Peyer's patch (tissue), 4 donors: ENCODE data around the gene IRF8.

ENCODE experiments used
- CTCF ChIP-seq, 6 experiments: fragments of 450-650 bp in 4 of 6; fragments of 200-600 bp in 2 of 6; sonication (generic) in 1 of 6; IDR thresholded peaks; one replicate each; pipeline ENCODE4 v1.5.1; 2017 to 2019; ENCODE audit warnings: antibody characterized with exemption in 6 of 6, mild to moderate bottlenecking in 3 of 6, moderate library complexity in 1 of 6
- POLR2A ChIP-seq, 2 donors: fragments of 450-650 bp; IDR thresholded peaks; one replicate each; pipeline ENCODE4 v1.5.1; 2017; ENCODE audit warnings: antibody characterized with exemption in 2 of 2, mild to moderate bottlenecking in 2 of 2, moderate library complexity in 2 of 2

- TF ChIP-seq CTCF (IDR thresholded peaks at IDR 0.05), result no peak
- TF ChIP-seq POLR2A (IDR thresholded peaks at IDR 0.05), result no peak
Observed at GRCh38 chr16:85878407-85878806, 20.6 kb upstream of the IRF8 start.
